Caki2 (cell line): ENCODE results near the gene PHKB. TPM values are rescaled to one million over a fixed set of nuclear protein-coding genes. Genes with fewer than 3 reads are reported as not detected.
"Not testable (repeated sequence)": the region's sequence is repeated elsewhere in the genome, so short reads cannot be mapped to it uniquely, and the experiment has no call there.

Experiments used
- DNase-seq: peaks from one replicate; pipeline ENCODE4 v3.0.0-alpha.2; 2015; ENCODE audit warnings: low read depth
- in situ Hi-C: cut with HindIII; loops from 2 replicates; pipeline ENCODE4 v1.10.0; 2016; ENCODE audit warnings: low sequenced_read_pairs, low pct_unique_long_range_greater_than_20kb, mixed read lengths
- total RNA-seq: library from RNA; depleted of rRNA; stranded (reverse); fragments of >200 nt; shearing (Covaris generic); gene quantifications from 2 replicates; pipeline ENCODE4 v1.2.3, GENCODE V29; 2014; ENCODE audit warnings: low replicate concordance; rRNA removed

Gene PHKB
- total RNA-seq = 18.9 and 27.2 TPM in 2 replicates

DNA sequence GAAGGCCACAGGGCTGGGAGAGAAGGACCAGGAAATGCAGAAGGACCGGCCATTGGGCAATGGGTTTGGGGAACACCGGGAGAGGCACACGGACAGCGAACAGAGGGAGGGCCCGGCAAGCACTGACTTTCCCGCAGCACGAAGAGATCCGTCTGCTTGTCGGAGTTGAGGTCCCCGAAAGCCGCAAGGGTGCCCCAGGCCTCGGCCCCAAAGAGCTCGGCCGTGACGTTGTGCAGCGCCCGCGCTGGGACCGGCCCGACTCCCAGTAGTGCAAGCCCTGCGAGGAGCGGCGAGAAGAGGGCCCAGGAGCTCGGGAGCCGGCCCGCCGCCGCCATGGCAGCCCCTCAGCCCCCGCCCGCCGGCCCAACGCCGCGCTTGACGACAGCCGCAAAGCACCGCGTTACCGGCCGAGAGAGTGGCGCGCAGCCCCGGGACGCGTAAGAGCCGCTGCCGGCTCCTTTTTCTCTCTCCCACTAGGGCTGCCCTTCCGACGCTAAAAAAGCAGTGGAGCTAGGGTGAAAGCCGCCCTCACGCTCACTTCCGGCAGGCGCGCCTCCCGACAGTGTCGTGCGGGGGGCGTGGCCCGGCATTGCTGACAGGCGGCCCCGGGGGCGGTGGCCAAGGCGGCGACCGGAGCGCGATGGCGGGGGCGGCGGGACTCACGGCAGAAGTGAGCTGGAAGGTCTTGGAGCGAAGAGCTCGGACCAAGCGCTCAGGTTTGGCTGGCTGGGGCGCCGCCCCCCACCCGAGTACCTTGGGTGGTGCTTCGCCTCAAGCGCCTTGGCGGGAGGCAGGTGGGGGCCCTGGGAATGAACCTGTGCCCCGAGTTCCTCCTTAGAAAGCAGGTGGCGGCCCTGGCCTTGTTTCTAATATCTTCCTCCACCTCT is at the start of gene PHKB, which contains the start of gene ITFG1:
Gene PHKB (plus strand): TSS at position 621 of the 887 bp plus-strand sequence. CDS start 20 bp downstream, at position 641.
Gene ITFG1 (minus strand): TSS at position 353 of the 887 bp plus-strand sequence. CDS start 18 bp downstream, at position 335.
- in situ Hi-C loops = no loop called here
- DNase-seq = peak; percentile 89

GRCh38 chr16:47413041-47413440 is 48.1 kb upstream of the PHKB start:
- in situ Hi-C loops = no loop called here
- DNase-seq = no peak

DNA sequence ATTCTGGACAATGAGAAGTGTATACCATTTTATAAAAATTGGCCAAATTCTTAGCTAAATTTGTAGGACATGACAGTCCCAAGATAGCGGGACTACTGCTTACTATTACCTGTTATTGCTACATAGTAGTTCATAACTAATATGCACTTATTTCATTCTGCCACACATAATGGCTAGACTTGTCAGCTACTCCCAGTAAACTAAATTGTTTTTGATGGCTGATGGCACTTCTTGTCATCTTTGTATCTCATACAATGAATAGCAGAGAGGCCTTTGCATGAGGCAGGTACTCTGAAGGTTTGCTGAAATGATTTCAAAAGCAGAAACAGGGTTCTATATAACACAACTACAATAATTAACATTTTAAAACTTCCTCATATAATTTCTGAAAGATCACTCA is 44.3 kb upstream of the PHKB start:
- in situ Hi-C loops = no loop called here

GRCh38 chr16:47424846-47425245 is 36.3 kb upstream of the PHKB start:
- no peak for DNase-seq
- in situ Hi-C loops = no loop called here

More for the DNA sequence above, 44.3 kb upstream of the PHKB start:
- DNase-seq = no peak

GRCh38 chr16:47426806-47427205 is 34.3 kb upstream of the PHKB start:
- in situ Hi-C loops = no loop called here
- no peak for DNase-seq

DNA sequence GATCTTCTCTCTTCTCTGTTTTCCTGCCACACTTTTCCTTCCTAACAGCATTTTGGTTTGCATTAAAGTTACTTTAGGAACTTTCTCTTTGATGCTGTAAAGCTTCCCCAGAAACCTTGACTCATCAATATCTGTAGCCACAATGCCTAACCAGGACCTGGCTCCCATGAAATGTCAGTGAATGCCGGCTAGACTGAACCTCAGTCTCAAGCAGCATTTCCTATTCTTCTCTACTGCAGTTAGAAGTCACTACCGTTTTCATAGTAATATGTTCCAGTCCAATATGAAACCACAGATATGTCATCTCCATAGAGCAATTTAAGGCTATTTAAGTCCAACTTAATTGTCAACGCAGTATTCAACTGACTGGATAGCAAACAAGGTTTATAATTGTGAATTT is 29.2 kb upstream of the PHKB start:
- in situ Hi-C loops = no loop called here
- DNase-seq = no peak

GRCh38 chr16:47434274-47434673 is 26.9 kb upstream of the PHKB start:
- DNase-seq, in situ Hi-C loops: not testable (repeated sequence)

- in situ Hi-C loops, DNase-seq: not testable (repeated sequence)
Observed at GRCh38 chr16:47440066-47440465, 21.1 kb upstream of the PHKB start.

GRCh38 chr16:47442884-47443283 is 18.2 kb upstream of the PHKB start:
- DNase-seq, in situ Hi-C loops: not testable (repeated sequence)

GRCh38 chr16:47446431-47446830 is 14.7 kb upstream of the PHKB start:
- in situ Hi-C loops = no loop called here
- no peak for DNase-seq

DNA sequence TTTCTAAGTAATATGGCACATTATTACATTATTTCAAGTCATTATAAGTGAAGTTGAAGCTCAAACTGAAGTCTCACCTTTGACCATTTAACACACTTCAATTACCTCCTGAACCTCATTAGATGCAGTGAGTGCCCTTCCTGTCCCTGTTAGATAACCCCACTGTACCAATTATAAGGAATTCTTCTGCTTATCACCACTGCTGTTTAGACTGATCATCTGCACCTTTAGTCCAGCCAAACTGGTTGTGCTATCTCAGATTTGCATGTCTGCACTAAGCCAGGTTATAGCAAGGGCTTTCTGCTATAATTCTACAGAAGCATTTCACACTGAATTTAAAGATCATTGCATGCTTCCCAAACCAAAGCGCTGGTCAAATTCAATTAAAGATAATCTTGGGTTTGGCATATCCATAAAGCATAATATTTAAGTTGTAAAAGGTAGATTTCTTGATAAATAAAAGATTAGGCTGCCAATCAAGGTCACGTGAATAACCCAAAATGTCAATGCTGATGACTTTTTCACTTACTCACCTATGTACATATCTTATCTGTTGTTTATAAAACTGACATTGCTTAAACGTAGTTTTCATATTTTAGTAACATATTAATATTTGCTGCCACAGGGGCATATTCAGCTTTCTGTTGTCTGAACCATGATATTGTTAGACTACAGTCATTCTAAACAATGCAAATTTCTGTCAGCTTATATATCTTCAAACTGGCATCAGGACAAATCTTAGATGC is 12.1 kb upstream of the PHKB start:
- in situ Hi-C loops = no loop called here
- no peak for DNase-seq

- DNase-seq = no peak
- in situ Hi-C loops = no loop called here
Observed at GRCh38 chr16:47449788-47450187, 11.3 kb upstream of the PHKB start.

DNA sequence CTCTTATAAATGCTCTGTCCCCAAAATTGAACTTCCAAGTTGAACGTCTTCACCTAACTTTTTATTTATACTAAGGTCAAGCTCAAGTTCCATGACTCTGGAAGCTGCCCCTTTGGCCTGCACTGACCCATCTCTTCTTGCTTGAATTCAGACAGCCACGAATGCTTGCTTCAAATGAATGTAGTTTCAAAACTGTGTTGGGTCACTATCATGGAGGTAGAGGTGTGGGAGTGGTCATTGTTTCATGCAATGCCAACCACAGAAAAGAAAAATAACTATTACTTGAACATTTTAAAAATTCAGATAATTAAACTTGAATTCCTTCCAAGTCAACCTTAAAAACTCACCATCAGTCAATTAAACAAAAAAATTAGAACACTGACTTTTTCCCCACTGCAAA is 2.8 kb upstream of the PHKB start:
- in situ Hi-C loops = no loop called here

DNA sequence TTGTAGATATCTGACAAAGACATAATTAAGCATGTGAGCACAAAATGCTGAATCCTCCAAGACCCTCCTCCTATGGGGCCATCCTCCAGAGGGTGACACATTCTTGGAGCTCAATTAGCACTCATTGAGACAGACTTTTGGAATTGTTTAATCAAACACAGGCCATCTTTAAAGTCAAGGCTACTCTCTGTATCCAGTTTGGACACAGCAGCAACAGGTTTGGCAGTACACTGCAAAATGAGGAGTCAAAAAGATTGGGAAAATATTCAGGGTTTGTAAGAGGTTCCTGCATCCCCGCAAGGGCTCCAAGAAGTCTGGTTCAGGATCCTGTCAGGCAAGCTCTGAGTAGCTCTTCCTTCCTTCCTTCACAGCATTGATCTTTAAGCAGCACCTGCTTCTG is 1.5 kb upstream of the PHKB start:
- in situ Hi-C loops = no loop called here
- DNase-seq = no peak

More for the DNA sequence above, 2.8 kb upstream of the PHKB start:
- no peak for DNase-seq

GRCh38 chr16:47460359-47460710 is 796 bp upstream of the PHKB start:
- in situ Hi-C loops = no loop called here
- peak; percentile 6 for DNase-seq

- peak; percentile 67 for DNase-seq
- in situ Hi-C loops = no loop called here
Observed at GRCh38 chr16:47461598-47462266, 601 bp downstream of the PHKB start.

DNA sequence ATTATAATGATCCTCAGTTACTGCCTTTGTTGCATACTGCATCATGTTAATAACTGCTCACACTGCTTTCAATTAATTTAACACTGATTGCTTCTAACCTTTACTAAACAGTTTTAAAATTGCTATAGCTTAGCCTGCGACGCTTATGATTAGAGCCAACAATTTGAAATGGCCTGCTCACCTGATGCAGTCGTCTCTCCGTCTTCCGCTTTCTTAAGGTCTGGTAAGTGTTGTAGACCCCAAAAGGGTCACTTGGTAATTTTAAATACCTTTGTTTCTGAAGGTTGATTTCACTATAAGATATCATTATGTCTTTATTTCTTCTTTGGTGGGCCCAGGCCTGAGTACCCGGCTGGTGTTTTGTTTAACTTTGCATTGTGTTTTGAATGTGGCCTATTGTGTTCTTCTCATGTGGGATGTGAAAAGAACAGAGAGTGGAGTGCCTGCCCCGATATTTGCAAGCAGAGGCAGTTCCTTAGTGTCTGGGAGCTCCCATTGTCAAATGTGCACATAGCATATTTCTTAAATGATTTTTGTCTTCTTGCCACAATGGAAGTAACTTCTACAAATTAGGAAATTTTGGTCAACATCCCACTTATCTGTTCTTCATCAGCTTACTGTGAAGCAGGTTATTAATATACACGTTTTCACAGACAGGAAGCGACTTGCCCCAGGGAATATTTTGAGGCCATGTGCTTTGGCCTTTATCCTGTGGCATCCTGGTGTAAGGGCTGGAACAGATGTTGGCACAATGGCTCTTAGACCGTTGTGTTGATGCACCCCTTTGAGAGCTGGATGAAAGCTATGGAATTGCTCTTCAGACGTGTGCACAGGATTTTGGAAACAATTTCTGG is 2.9 kb downstream of the PHKB start:
- in situ Hi-C loops = no loop called here
- DNase-seq = no peak
